Activated CD4-positive, alpha-beta T cell treated with anti-CD3 and anti-CD28 coated beads for 1 hour (primary cell): Measurements from ENCODE around the gene SEPTIN2.
"Not testable (repeated sequence)": the region's sequence is repeated elsewhere in the genome, so short reads cannot be mapped to it uniquely, and the experiment has no call there.

Source experiments
- DNase-seq: peaks from one replicate; pipeline ENCODE4 v3.0.0-alpha.2; 2020

Gene SEPTIN2

GRCh38 chr2:241354668-241355658, 39.2 kb downstream of the SEPTIN2 start:
- peak; percentile 68 for DNase-seq

GRCh38 chr2:241355983-241356870, 40.5 kb downstream of the SEPTIN2 start, which contains the start of gene FARP2:
Gene FARP2, plus strand, starts transcription at chr2:241356285. Its CDS starts 16,823 bp downstream, at chr2:241373108.
- DNase-seq = peak; percentile 97

- no peak for DNase-seq
These were observed 41.1 kb downstream of the SEPTIN2 start for GRCh38 chr2:241356871-241357260.

- DNase-seq = no peak
These were observed 41.8 kb downstream of the SEPTIN2 start for GRCh38 chr2:241357531-241357930.

GRCh38 chr2:241358470-241358869, 42.7 kb downstream of the SEPTIN2 start:
- no peak for DNase-seq

GRCh38 chr2:241359481-241360045, 43.8 kb downstream of the SEPTIN2 start:
- DNase-seq = no peak

- DNase-seq = no peak
These were observed 47.7 kb downstream of the SEPTIN2 start for GRCh38 chr2:241363426-241363825.

- no peak for DNase-seq
These were observed 49.1 kb downstream of the SEPTIN2 start for GRCh38 chr2:241364781-241365180.

- no peak for DNase-seq
These were observed 51.0 kb downstream of the SEPTIN2 start for GRCh38 chr2:241366678-241367077.

- no peak for DNase-seq
These were observed 52.9 kb downstream of the SEPTIN2 start for GRCh38 chr2:241368643-241369042.

- no peak for DNase-seq
These were observed 56.8 kb downstream of the SEPTIN2 start for GRCh38 chr2:241372361-241372992.

- DNase-seq = no peak
These were observed 57.7 kb downstream of the SEPTIN2 start for GRCh38 chr2:241373446-241373845.

- not testable (repeated sequence) for DNase-seq
These were observed 58.2 kb downstream of the SEPTIN2 start for GRCh38 chr2:241373906-241374305.

GRCh38 chr2:241375300-241375699, 59.6 kb downstream of the SEPTIN2 start:
- DNase-seq = no peak

GRCh38 chr2:241376808-241377207, 61.1 kb downstream of the SEPTIN2 start:
- DNase-seq = no peak

- DNase-seq = no peak
These were observed 63.1 kb downstream of the SEPTIN2 start for GRCh38 chr2:241378816-241379215.

GRCh38 chr2:241379481-241380480, 64.1 kb downstream of the SEPTIN2 start:
- DNase-seq = no peak

- DNase-seq = no peak
These were observed 66.1 kb downstream of the SEPTIN2 start for GRCh38 chr2:241381872-241382271.

GRCh38 chr2:241385450-241385849, 69.7 kb downstream of the SEPTIN2 start:
- DNase-seq = not testable (repeated sequence)

- no peak for DNase-seq
These were observed 70.8 kb downstream of the SEPTIN2 start for GRCh38 chr2:241386519-241386918.

- no peak for DNase-seq
These were observed 74.0 kb downstream of the SEPTIN2 start for GRCh38 chr2:241389697-241390096.
